GM12878 (cell line): Measurements from ENCODE around the gene C3orf49. TPM values are rescaled to one million over a fixed set of nuclear protein-coding genes. Genes with fewer than 3 reads are reported as not detected.

Experiments used
- ATAC-seq: fragments of 200-7000 bp; cut with Tn5 transposase; 3 replicates; pipeline ENCODE4 v1.9.1; 2020; ENCODE audit warnings: mild to moderate bottlenecking, moderate library complexity
- BruUV-seq: library from RNA; stranded (reverse); fragments of 400-500 nt; replicated peaks from 2 replicates; lab custom pipeline; 2021; lab: Mats Ljungman, UMichigan
- CTCF ChIA-PET: fragments of 300-600 bp; sonication (Branson Sonifier 250); formaldehyde crosslinking; extraction: SDS; loops from one replicate; lab custom pipeline; 2021; ENCODE audit warnings: inconsistent platforms; lab: Yijun Ruan, JAX
- POLR2A ChIA-PET: fragments of 350-600 bp; formaldehyde crosslinking; extraction: SDS; loops from one replicate; lab custom pipeline; 2021; ENCODE audit warnings: inconsistent platforms; lab: Charles Lee
- RAD21 ChIA-PET: fragments of 300-600 bp; sonication (Branson Sonifier 250); formaldehyde crosslinking; loops from one replicate; lab custom pipeline; 2023; ENCODE audit warnings: antibody characterized with exemption; ENCODE audit not compliant: unreplicated experiment; lab: Charles Lee
- SMC1A ChIA-PET: fragments of 300-600 bp; sonication (Branson Sonifier 250); formaldehyde crosslinking; loops from one replicate; lab custom pipeline; 2023; ENCODE audit not compliant: unreplicated experiment, uncharacterized antibody; lab: Charles Lee
- DNase-seq: peaks from one replicate; pipeline ENCODE4 v3.0.0-alpha.2; 2011; ENCODE audit warnings: low read depth, low spot score
- FAIRE-seq: peaks from 3 replicates; lab custom pipeline; 2011; peaks lifted over from hg19 to GRCh38; lab: Jason Lieb, UNC
- H2AFZ ChIP-seq: 2 replicates; pipeline ENCODE4 v1.6.0; 2011; ENCODE audit warnings: low read depth, low read length, control low read depth; ENCODE audit not compliant: control insufficient read depth
- H3K27ac ChIP-seq: 2 replicates; pipeline ENCODE4 v1.5.1; 2011; ENCODE audit warnings: control low read depth; ENCODE audit not compliant: control insufficient read depth, insufficient read depth
- H3K27me3 ChIP-seq, 2 experiments: replicated peaks in 1 of 2; 2 replicates each; pipeline versions ENCODE4 v1.6.0 to v1.6.1; 2011; ENCODE audit warnings: low read length in 1 of 2; ENCODE audit not compliant: control insufficient read depth in 2 of 2, insufficient read depth in 2 of 2
- H3K36me3 ChIP-seq, 2 experiments: 2 replicates each; pipeline ENCODE4 v1.5.1; 2011; ENCODE audit warnings: low read length in 1 of 2; ENCODE audit not compliant: control insufficient read depth in 2 of 2, insufficient read depth in 2 of 2
- H3K4me1 ChIP-seq: 2 replicates; pipeline ENCODE4 v1.6.1; 2011; ENCODE audit warnings: mild to moderate bottlenecking, low read length, moderate library complexity, mixed read lengths; ENCODE audit not compliant: control insufficient read depth, insufficient read depth
- H3K4me2 ChIP-seq: 2 replicates; pipeline ENCODE4 v1.6.0; 2011; ENCODE audit warnings: control low read depth; ENCODE audit not compliant: control insufficient read depth, insufficient read depth
- H3K4me3 ChIP-seq: fragments of 200-600 bp; sonication (generic); 2 replicates; pipeline ENCODE4 v1.5.1; 2016
- H3K79me2 ChIP-seq: 2 replicates; pipeline ENCODE4 v1.6.0; 2011; ENCODE audit warnings: low read length; ENCODE audit not compliant: control insufficient read depth, insufficient read depth
- H3K9ac ChIP-seq: 2 replicates; pipeline ENCODE4 v1.8.0; 2011; ENCODE audit warnings: low read length, control low read depth, mixed read lengths; ENCODE audit not compliant: control insufficient read depth, insufficient read depth
- H3K9me3 ChIP-seq: replicated peaks from 3 replicates; pipeline ENCODE4 v1.5.1; 2011; ENCODE audit warnings: mild to moderate bottlenecking, low read length; ENCODE audit not compliant: control insufficient read depth, insufficient read depth
- H4K20me1 ChIP-seq: 2 replicates; pipeline ENCODE4 v1.6.0; 2011; ENCODE audit not compliant: control insufficient read depth, insufficient read depth
- EP300 ChIP-seq, 2 experiments: fragments of 150-350 bp in 1 of 2; IDR thresholded peaks; 2 replicates each; pipeline ENCODE4 v1.6.1; 2011 to 2012; ENCODE audit warnings: low read depth in 2 of 2, low read length in 2 of 2, borderline replicate concordance in 1 of 2, improper control_type of control experiment in 1 of 2, inconsistent platforms in 1 of 2; ENCODE audit not compliant: control insufficient read depth in 1 of 2
- MTA2 ChIP-seq: fragments of 450-650 bp; IDR thresholded peaks from 2 replicates; pipeline ENCODE4 v1.6.1; 2016; ENCODE audit warnings: low read depth, mild to moderate bottlenecking, moderate library complexity
- NKRF ChIP-seq: fragments of 450-650 bp; conservative IDR thresholded peaks from 2 replicates; pipeline ENCODE4 v1.6.1; 2017; ENCODE audit warnings: mild to moderate bottlenecking, moderate library complexity
- NR2C2 ChIP-seq: IDR thresholded peaks from 2 replicates; pipeline ENCODE4 v1.6.1; 2011; ENCODE audit warnings: borderline replicate concordance, low read depth; ENCODE audit not compliant: control insufficient read depth, insufficient read length
- POU2F2 ChIP-seq: IDR thresholded peaks from 3 replicates; pipeline ENCODE4 v1.6.1; 2011; ENCODE audit warnings: low read depth, mild to moderate bottlenecking, low read length, borderline replicate concordance
- PRDM15 ChIP-seq: fragments of 450-650 bp; formaldehyde crosslinking; IDR thresholded peaks from 2 replicates; pipeline ENCODE4 v1.4.0; 2020; ENCODE audit warnings: mild to moderate bottlenecking, moderate library complexity
- RBBP5 ChIP-seq: fragments of 200-600 bp; sonication (generic); conservative IDR thresholded peaks from 2 replicates; pipeline ENCODE4 v1.6.1; 2016
- RFX5 ChIP-seq: IDR thresholded peaks from 2 replicates; pipeline ENCODE4 v1.6.1; 2011; ENCODE audit warnings: low read depth, low read length, improper control_type of control experiment
- TAF1 ChIP-seq: IDR thresholded peaks from 2 replicates; pipeline ENCODE4 v1.6.1; 2011; ENCODE audit warnings: mild to moderate bottlenecking, low read depth, low read length, borderline replicate concordance
- TARDBP ChIP-seq: IDR thresholded peaks from 2 replicates; pipeline ENCODE4 v1.6.1; 2016; ENCODE audit warnings: borderline replicate concordance
- YBX1 ChIP-seq: fragments of 450-650 bp; IDR thresholded peaks from 2 replicates; pipeline ENCODE4 v1.6.1; 2016; ENCODE audit warnings: antibody characterized with exemption
- ZBED1 ChIP-seq: IDR thresholded peaks from 2 replicates; pipeline ENCODE4 v1.6.1; 2016; ENCODE audit warnings: borderline replicate concordance
- ZNF207 ChIP-seq: fragments of 450-650 bp; IDR thresholded peaks from 2 replicates; pipeline ENCODE4 v1.6.1; 2014; ENCODE audit warnings: antibody characterized with exemption, mild to moderate bottlenecking, borderline replicate concordance
- ZNF24 ChIP-seq: fragments of 450-650 bp; IDR thresholded peaks from 2 replicates; pipeline ENCODE4 v1.6.1; 2017; ENCODE audit warnings: antibody characterized with exemption, mild to moderate bottlenecking
- WGBS: methylation state at CpG from one replicate; pipeline ENCODE4 v1.1.6; 2016; ENCODE audit warnings: low lambda C conversion rate; ENCODE audit not compliant: insufficient replicate concordance, insufficient coverage; ENCODE audit errors: missing lambda C conversion rate; 5-methylcytosine and 5-hydroxymethylcytosine counted together
- in situ Hi-C: fragments of 300-500 bp; cut with MboI; formaldehyde crosslinking; loops from 9 replicates; pipeline ENCODE4 v1.14.3; 2018; ENCODE audit warnings: mixed read lengths
- intact Hi-C: fragments of 100-400 bp; cut with micrococcal nuclease; formaldehyde crosslinking; loops from one replicate; pipeline ENCODE4 v1.14.2; 2022; ENCODE audit not compliant: unreplicated experiment
- polyA plus RNA-seq, 11 experiments: library from polyadenylated mRNA; depleted of rRNA in 4 of 11; unstranded in 6 of 11; stranded (reverse) in 5 of 11; fragments of >200 nt; fragmentation: Nextera tagmentation in 4 of 11; fragmentation: Illumina TruSeq in 1 of 11; extraction: Ambion mirVana in 4 of 11; extraction: Trizol in 1 of 11; gene quantifications; 1 replicate in 1 of 11; 2 replicates in 10 of 11; pipeline versions ENCODE4 v1.2.1 to v1.2.3, GENCODE V29; 2011 to 2016; ENCODE audit warnings: inconsistent platforms in 2 of 11, missing spikeins in 2 of 11, low read depth in 1 of 11
- total RNA-seq, 4 experiments: library from RNA; depleted of rRNA in 3 of 4; stranded (reverse); fragments of >200 nt in 3 of 4; fragmentation: Illumina TruSeq in 1 of 4; extraction: Trizol in 1 of 4; gene quantifications; 2 replicates each; pipeline versions ENCODE4 v1.2.1 to v1.2.3, GENCODE V29; 2013 to 2021
- TF ChIP-seq, protein P1 (sequence below): fragments of 450-650 bp; IDR thresholded peaks from 2 replicates; pipeline ENCODE4 v1.6.1; 2018; ENCODE audit warnings: borderline replicate concordance, mild to moderate bottlenecking; ENCODE audit not compliant: partially characterized antibody
- TF ChIP-seq, protein P2 (sequence below): fragments of 450-650 bp; IDR thresholded peaks from 2 replicates; pipeline ENCODE4 v1.6.1; 2014; ENCODE audit warnings: mild to moderate bottlenecking

C3orf49 gene
- total and polyA plus RNA-seq, 10 of the 15 experiments (the other 5 are each of a cell fraction or from before 2014, with no cell fraction given), result 0.21 TPM; not detected in 9

DNA sequence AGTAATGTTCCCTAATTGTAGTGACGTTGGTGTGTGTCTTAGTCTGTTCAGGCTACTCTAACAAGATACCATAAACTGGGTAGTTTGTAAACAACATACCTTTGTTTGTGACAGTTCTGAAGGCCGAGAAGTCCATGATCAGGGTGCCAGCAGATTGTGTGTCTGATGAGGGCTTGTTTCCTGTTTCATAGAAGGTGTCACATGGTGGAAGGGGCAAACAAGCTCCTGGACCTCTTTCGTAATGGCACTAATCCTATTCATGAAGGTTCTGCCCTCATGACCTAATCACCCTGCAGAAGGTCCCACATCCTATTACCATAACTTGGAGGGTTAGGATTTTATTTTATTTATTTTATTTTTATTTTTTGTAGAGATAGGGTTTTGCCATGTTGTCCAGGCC is 55.7 kb downstream of the C3orf49 start:
- 11% methylated on average over 3 of the region's 3 CpGs for WGBS
- H3K4me1 ChIP-seq, result peaks cover 4% of the 10 kb centered on the region; the same call in 1 of the 2 replicates
- FAIRE-seq (no peak), ATAC-seq (no peak), DNase-seq (no peak)
- H3K9ac ChIP-seq, result no peak overlapping the region
- H3K4me3 ChIP-seq, result no peak overlapping the region
- no TSS peak for BruUV-seq
- in situ Hi-C loops (no loop called here), intact Hi-C loops (no loop called here)
- ChIA-PET SMC1A (interaction anchor here (1.0 to 2.9 kb wide), 4 partner anchors 10 to 20 kb away, joined by 3 to 14 read pairs (median 4); no protein-coding TSS in a partner anchor), POLR2A (no interaction called here), CTCF (interaction anchor here (0.9 to 1.4 kb wide), 3 partner anchors 9 to 118 kb away, joined by 3 to 9 read pairs (median 3); no protein-coding TSS in a partner anchor), RAD21 (no interaction called here)
- no peak overlapping the region for H2AFZ ChIP-seq
- no peak overlapping the region for H3K4me2 ChIP-seq
- H3K79me2 ChIP-seq, result peaks cover 51% of the 10 kb centered on the region
- H3K36me3 ChIP-seq, result no peaks in the 10 kb centered on the region
- H4K20me1 ChIP-seq, result no peaks in the 10 kb centered on the region; the same call in 1 of the 2 replicates
- H3K27ac ChIP-seq, result no peak overlapping the region
- no peaks in the 10 kb centered on the region for H3K9me3 ChIP-seq
- H3K27me3 ChIP-seq, result no peaks in the 10 kb centered on the region
- TF ChIP-seq ZNF207 (no peak), NR2C2 (no peak), EP300 (IDR thresholded peaks at IDR 0.05; ENCODE audit: borderline replicate concordance in 1 of 2, control insufficient read depth in 1 of 2, low read depth in 2 of 2, low read length in 2 of 2) (no peak), YBX1 (no peak), PRDM15 (CRISPR knock-in tag) (no peak), RFX5 (no peak), NKRF (no peak), MTA2 (no peak), POU2F2 (no peak), RBBP5 (no peak), TARDBP (no peak), ZBED1 (no peak), ZNF24 (no peak), TAF1 (no peak)
- TF ChIP-seq, protein P1, sequence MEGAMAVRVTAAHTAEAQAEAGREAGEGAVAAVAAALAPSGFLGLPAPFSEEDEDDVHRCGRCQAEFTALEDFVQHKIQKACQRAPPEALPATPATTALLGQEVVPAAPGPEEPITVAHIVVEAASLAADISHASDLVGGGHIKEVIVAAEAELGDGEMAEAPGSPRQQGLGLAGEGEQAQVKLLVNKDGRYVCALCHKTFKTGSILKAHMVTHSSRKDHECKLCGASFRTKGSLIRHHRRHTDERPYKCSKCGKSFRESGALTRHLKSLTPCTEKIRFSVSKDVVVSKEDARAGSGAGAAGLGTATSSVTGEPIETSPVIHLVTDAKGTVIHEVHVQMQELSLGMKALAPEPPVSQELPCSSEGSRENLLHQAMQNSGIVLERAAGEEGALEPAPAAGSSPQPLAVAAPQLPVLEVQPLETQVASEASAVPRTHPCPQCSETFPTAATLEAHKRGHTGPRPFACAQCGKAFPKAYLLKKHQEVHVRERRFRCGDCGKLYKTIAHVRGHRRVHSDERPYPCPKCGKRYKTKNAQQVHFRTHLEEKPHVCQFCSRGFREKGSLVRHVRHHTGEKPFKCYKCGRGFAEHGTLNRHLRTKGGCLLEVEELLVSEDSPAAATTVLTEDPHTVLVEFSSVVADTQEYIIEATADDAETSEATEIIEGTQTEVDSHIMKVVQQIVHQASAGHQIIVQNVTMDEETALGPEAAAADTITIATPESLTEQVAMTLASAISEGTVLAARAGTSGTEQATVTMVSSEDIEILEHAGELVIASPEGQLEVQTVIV, result no peak
- TF ChIP-seq, protein P2, sequence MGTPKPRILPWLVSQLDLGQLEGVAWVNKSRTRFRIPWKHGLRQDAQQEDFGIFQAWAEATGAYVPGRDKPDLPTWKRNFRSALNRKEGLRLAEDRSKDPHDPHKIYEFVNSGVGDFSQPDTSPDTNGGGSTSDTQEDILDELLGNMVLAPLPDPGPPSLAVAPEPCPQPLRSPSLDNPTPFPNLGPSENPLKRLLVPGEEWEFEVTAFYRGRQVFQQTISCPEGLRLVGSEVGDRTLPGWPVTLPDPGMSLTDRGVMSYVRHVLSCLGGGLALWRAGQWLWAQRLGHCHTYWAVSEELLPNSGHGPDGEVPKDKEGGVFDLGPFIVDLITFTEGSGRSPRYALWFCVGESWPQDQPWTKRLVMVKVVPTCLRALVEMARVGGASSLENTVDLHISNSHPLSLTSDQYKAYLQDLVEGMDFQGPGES, result no peak
